NCI-H345 treated with DMSO at 0.1 percent for 48 hours (cell line): Measurements from ENCODE around the gene TREML4.

ENCODE experiments used
- DNase-seq: peaks from one replicate; lab custom pipeline; 2025; ENCODE audit not compliant: unreplicated experiment; lab: John Stamatoyannopoulos, UW

TREML4 gene

GRCh38 chr6:41252401-41253169 lies 24.4 kb downstream of the TREML4 start:
- no peak for DNase-seq

GRCh38 chr6:41255110-41255509 lies 27.0 kb downstream of the TREML4 start:
- DNase-seq = no peak

DNA sequence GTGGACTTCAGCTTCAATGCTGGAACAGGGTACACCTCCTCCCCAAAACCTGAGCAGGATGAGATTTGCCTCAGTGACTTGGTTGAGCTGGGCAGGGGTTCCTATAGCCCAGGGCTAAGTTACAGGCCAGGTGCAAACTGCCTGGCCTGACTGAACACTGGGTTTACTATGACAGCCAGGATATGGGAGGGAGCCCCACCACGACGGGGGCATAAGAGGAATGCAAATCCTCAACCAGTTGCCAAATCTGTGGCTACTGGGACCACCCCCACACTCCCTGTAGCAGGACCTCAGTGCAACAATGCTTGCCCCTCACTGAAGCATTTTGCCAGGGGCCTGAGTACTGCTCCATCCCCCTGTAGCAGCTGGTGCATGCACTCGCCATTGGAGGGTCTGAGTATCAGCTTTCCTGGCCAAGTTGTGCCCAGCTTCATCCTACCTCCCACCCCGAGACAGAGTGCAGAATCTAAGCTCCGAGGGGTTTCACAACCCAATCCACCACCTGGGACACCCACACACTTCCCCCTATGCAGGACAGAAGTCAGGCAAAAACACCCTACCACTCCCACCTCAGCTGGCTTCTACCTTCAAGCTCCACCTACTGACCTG lies 27.6 kb downstream of the TREML4 start:
- no peak for DNase-seq

GRCh38 chr6:41256383-41256782 lies 28.2 kb downstream of the TREML4 start:
- DNase-seq = no peak

GRCh38 chr6:41257369-41258195 lies 29.4 kb downstream of the TREML4 start:
- peak; percentile 23 for DNase-seq

- DNase-seq = no peak
Measured at GRCh38 chr6:41258196-41258493, 30.0 kb downstream of the TREML4 start.

DNA sequence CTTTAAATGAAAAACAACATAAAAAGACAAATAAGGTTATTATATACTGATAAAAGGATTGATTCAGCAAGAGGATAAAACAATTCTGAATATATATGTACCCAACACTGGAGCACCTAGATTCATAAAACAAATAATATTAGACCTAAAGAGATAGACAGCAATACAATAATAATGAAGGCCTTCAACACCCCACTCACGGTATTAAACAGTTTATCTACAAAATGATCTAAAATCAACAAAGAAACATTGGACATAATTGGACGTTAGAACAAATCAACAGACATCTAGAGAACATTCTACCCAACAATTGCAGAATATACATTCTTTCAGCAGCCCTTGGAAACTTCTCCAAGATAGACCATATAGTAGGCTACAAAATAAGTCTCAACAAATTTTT lies 34.3 kb downstream of the TREML4 start:
- no peak for DNase-seq

- DNase-seq = no peak
Measured at GRCh38 chr6:41263267-41263666, 35.1 kb downstream of the TREML4 start.

DNA sequence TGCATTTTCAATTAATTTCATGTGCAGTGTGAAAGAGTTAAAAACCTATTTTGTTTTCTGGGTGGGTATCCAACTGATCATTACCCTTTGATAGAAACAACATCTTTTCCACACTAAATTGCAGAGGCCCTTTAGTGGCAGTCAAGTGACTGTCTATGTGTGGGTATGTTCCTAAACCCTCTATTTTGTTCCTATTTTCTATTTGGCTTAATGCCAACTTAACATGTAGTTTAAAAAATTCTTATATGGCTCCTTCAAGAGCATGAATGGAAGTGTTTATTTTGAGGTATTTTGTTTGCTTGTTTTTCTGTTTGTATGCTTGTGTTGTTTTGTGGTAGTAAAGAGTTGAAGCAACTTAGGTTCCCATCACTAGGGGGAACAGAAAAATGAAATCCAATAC lies 38.4 kb downstream of the TREML4 start:
- no peak for DNase-seq

GRCh38 chr6:41268478-41268877 lies 40.3 kb downstream of the TREML4 start:
- no peak for DNase-seq

GRCh38 chr6:41269166-41269565 lies 41.0 kb downstream of the TREML4 start:
- no peak for DNase-seq

- no peak for DNase-seq
Measured at GRCh38 chr6:41269716-41270115, 41.6 kb downstream of the TREML4 start.

GRCh38 chr6:41271901-41272395 lies 43.8 kb downstream of the TREML4 start:
- DNase-seq = no peak

DNA sequence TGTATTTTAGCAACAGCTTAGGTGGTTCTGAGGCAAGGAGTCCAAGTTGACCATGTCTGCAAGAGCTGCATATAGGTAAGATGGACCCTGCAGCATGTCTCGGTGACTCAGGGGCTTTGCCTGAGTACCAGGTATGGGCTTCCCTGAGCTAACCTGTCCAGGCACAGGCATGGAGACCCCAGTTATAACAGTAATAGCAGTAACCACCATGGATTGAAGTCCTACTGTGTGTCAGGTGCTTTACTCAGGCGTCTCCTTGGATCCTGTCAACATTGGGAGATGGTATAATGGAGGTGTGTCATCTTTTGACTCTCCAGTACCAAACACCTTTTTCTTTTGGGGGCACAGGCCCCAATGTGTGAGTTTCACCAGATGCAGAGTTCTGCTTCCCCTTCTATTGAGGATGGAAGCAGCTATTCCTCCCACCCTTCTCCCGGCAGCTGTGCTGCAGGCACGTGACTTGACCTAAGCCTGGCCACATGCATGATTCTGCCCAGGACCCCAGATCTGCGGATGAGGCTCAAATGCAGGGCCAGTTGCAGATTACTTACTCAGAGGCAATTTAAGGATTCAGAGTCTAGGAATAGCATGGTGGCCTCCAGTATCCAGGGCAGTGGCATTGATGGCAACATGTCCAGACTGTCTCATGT lies 44.6 kb downstream of the TREML4 start:
- no peak for DNase-seq

DNA sequence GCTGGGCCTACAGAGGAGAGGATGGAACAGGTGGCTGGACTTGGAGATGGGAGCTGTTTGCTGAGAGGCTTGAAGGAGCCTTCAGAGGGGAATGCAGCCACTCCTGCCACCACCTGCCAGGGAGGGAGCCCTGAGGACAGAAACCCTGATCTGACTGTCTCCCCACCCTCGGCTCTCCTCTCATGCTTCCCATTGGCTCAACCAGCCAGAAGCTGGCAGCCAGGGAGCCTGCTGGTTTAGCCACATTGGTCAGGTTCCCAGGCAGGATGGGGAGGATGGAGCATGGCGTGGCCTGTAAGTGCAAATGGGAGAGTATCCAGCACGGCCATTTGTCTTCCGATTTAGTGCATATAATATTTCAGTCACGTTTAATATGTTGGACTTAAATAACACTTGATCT lies 45.6 kb downstream of the TREML4 start:
- no peak for DNase-seq

DNA sequence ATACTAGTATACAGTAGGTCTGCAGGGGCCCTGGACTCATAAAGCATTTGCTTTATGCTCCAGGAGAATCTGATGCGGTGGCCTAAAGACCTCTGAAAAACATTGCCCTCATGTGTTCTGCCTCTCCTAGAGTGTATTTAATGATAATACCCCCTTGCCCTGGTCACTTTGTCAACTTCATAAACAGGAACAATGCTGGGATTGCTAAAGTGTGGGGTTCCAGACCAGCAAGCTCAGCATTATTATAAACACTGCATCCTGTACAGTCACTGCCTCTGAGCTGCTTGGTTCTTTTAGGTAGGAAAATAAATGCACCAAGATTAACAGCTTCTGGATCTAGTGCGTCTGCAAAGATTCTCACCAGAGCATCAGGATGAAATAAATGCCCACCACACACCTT lies 46.1 kb downstream of the TREML4 start:
- DNase-seq = no peak

GRCh38 chr6:41275489-41275888 lies 47.3 kb downstream of the TREML4 start:
- no peak for DNase-seq

- no peak for DNase-seq
Measured at GRCh38 chr6:41277605-41278004, 49.5 kb downstream of the TREML4 start.

DNA sequence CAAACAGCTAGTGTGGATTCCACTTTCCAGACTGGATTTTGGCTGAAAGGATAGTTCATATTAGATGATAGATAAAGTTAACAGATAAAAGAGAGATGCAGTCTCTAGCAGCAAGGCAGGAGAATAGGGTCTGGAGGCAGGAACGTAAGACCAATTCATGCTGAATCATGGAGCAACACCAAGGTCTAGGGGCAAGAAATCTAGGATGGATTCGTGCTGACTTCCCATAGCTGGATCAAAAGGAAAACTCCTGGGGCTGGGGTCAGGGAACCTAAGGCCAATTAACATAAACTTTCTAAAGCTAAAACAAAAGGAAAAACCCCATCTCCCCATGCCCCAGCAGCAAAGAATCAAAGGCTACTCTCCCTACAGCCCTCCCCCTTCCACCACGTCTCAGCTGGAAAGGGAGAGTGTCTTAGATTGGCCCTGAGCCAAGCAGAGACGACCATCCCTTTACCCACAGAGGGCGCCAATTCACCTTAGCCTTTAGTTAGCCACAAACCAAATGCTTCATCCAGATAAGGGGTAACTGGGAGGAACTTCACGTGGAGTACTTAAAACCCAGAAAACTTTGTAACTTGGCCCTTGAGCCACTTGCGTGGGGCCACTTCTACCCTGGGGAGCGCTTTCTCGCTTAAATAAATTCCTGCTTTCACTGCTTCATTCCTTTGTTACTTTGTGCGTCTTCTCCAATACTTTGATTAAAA lies 50.7 kb downstream of the TREML4 start:
- peak; percentile 58 for DNase-seq

- DNase-seq = no peak
Measured at GRCh38 chr6:41280381-41281057, 52.4 kb downstream of the TREML4 start.
